KMS-11 (cell line): ENCODE measurements around the gene XDH.

Experiments used
- H2AFZ ChIP-seq: fragments of 200-600 bp; sonication (generic); 2 replicates; pipeline ENCODE4 v1.6.1; 2016; ENCODE audit warnings: antibody characterized with exemption, mixed run types, low read depth
- H3K27ac ChIP-seq: fragments of 200-600 bp; sonication (generic); 2 replicates; pipeline ENCODE4 v1.6.1; 2016; ENCODE audit warnings: mild to moderate bottlenecking, mixed run types
- H3K27me3 ChIP-seq: fragments of 200-600 bp; sonication (generic); 2 replicates; pipeline ENCODE4 v1.6.1; 2017; ENCODE audit warnings: mild to moderate bottlenecking, low read depth, mixed run types, moderate library complexity; ENCODE audit not compliant: insufficient read depth
- H3K36me3 ChIP-seq: fragments of 200-600 bp; sonication (generic); 2 replicates; pipeline ENCODE4 v1.6.1; 2017; ENCODE audit warnings: mild to moderate bottlenecking, mixed run types; ENCODE audit not compliant: insufficient read depth
- H3K4me1 ChIP-seq: fragments of 200-600 bp; sonication (generic); 2 replicates; pipeline ENCODE4 v1.6.1; 2016; ENCODE audit warnings: mild to moderate bottlenecking, low read depth, mixed run types; ENCODE audit not compliant: poor library complexity, severe bottlenecking
- H3K4me2 ChIP-seq: fragments of 200-600 bp; sonication (generic); 2 replicates; pipeline ENCODE4 v1.7.0; 2016; ENCODE audit warnings: mild to moderate bottlenecking, mixed run types
- H3K4me3 ChIP-seq: fragments of 200-600 bp; sonication (generic); IDR thresholded peaks from 2 replicates; pipeline ENCODE4 v1.6.1; 2017; ENCODE audit warnings: low read depth, low read length, mixed read lengths; ENCODE audit not compliant: insufficient read depth
- H3K79me2 ChIP-seq: fragments of 200-600 bp; sonication (generic); 2 replicates; pipeline ENCODE4 v1.6.1; 2016; ENCODE audit warnings: low read depth, mixed run types; ENCODE audit not compliant: insufficient read depth
- H3K9ac ChIP-seq: fragments of 200-600 bp; sonication (generic); 2 replicates; pipeline ENCODE4 v1.6.1; 2016; ENCODE audit warnings: mild to moderate bottlenecking, mixed run types
- H4K20me1 ChIP-seq: fragments of 200-600 bp; sonication (generic); 2 replicates; pipeline ENCODE4 v1.6.1; 2016; ENCODE audit warnings: mild to moderate bottlenecking, mixed run types; ENCODE audit not compliant: insufficient read depth
- CTCF ChIP-seq: fragments of 200-600 bp; sonication (generic); conservative IDR thresholded peaks from 2 replicates; pipeline ENCODE4 v1.6.1; 2017; ENCODE audit warnings: low read depth, mild to moderate bottlenecking, antibody characterized with exemption, low read length, moderate library complexity, mixed read lengths

The XDH gene

GRCh38 chr2:31341351-31341750 is 73.2 kb downstream of the XDH start:
- Histone ChIP-seq H4K20me1 (no peaks in the 10 kb centered on the region), H2AFZ (no peak overlapping the region), H3K9ac (no peak overlapping the region), H3K4me3 (no peak overlapping the region), H3K27ac (no peak overlapping the region), H3K4me1 (no peaks in the 10 kb centered on the region), H3K27me3 (no peaks in the 10 kb centered on the region), H3K4me2 (no peak overlapping the region), H3K36me3 (no peaks in the 10 kb centered on the region), H3K79me2 (no peaks in the 10 kb centered on the region)
- no peak for TF ChIP-seq CTCF

GRCh38 chr2:31339696-31340095 is 74.8 kb downstream of the XDH start:
- TF ChIP-seq CTCF, result no peak
- Histone ChIP-seq H2AFZ (no peak overlapping the region), H4K20me1 (no peaks in the 10 kb centered on the region), H3K27me3 (no peaks in the 10 kb centered on the region), H3K4me3 (no peak overlapping the region), H3K9ac (no peak overlapping the region), H3K79me2 (no peaks in the 10 kb centered on the region), H3K36me3 (no peaks in the 10 kb centered on the region), H3K27ac (no peak overlapping the region), H3K4me1 (no peaks in the 10 kb centered on the region), H3K4me2 (no peak overlapping the region)

GRCh38 chr2:31337860-31338259 is 76.7 kb downstream of the XDH start:
- H3K79me2 ChIP-seq, result no peaks in the 10 kb centered on the region
- H3K9ac ChIP-seq, result no peak overlapping the region
- H3K36me3 ChIP-seq, result no peaks in the 10 kb centered on the region
- H2AFZ ChIP-seq, result no peak overlapping the region
- TF ChIP-seq CTCF, result no peak
- no peak overlapping the region for H3K4me3 ChIP-seq
- H3K4me2 ChIP-seq, result no peak overlapping the region
- no peaks in the 10 kb centered on the region for H4K20me1 ChIP-seq
- no peak overlapping the region for H3K27ac ChIP-seq
- H3K27me3 ChIP-seq, result no peaks in the 10 kb centered on the region
- peaks cover 4% of the 10 kb centered on the region for H3K4me1 ChIP-seq

- Histone ChIP-seq H3K4me2 (no peak overlapping the region), H2AFZ (no peak overlapping the region), H3K27ac (no peak overlapping the region), H3K36me3 (no peaks in the 10 kb centered on the region), H3K27me3 (no peaks in the 10 kb centered on the region), H3K9ac (no peak overlapping the region), H3K79me2 (no peaks in the 10 kb centered on the region), H3K4me3 (no peak overlapping the region), H4K20me1 (no peaks in the 10 kb centered on the region), H3K4me1 (peaks cover 4% of the 10 kb centered on the region)
- TF ChIP-seq CTCF, result no peak
These were observed 77.3 kb downstream of the XDH start for GRCh38 chr2:31337197-31337596.
